Mucosa of gallbladder (tissue), 1 donor: ENCODE measurements around the gene CDK8. TPM values are rescaled to one million over a fixed set of nuclear protein-coding genes. Genes with fewer than 3 reads are reported as not detected.

Experiments
- DNase-seq: peaks from one replicate; pipeline ENCODE4 v3.0.0-alpha.2; 2020; ENCODE audit warnings: low spot score
- total RNA-seq: library from RNA; stranded (reverse); gene quantifications from one replicate; pipeline ENCODE4 v1.2.1, GENCODE V29; 2021
- donor health status: DM: no; HTN: no; CAD: no.

Gene CDK8
- total RNA-seq, 1 donor from 2014 or later: 19.9 TPM

GRCh38 chr13:26445092-26445491 lies 191.2 kb downstream of the CDK8 start:
- DNase-seq: no peak

GRCh38 chr13:26446751-26447150 lies 192.8 kb downstream of the CDK8 start:
- no peak for DNase-seq

- DNase-seq: no peak
Measured at GRCh38 chr13:26448032-26448431, 194.1 kb downstream of the CDK8 start.

- no peak for DNase-seq
Measured at GRCh38 chr13:26449063-26449848, 195.3 kb downstream of the CDK8 start.

Other genes starting within 250 kb of the CDK8 start
- 0.32 TPM for gene SHISA2, start 202.1 kb upstream of the CDK8 start, total RNA-seq
- gene RNF6, start 31.8 kb upstream of the CDK8 start, total RNA-seq: 28.2 TPM